BE2C (cell line): ENCODE data around the gene NEK8.

Experiments used
- DNase-seq: peaks from one replicate; pipeline ENCODE4 v3.0.0-alpha.2; 2020
- H3K27me3 ChIP-seq: fragments of 250-450 bp; sonication (Bioruptor Pico); 2 replicates; pipeline ENCODE4 v1.5.1; 2020; ENCODE audit warnings: mild to moderate bottlenecking
- H3K36me3 ChIP-seq: fragments of 250-450 bp; sonication (Bioruptor Pico); 2 replicates; pipeline ENCODE4 v1.5.1; 2020; ENCODE audit warnings: mild to moderate bottlenecking
- H3K4me1 ChIP-seq: fragments of 250-450 bp; sonication (Bioruptor Pico); 2 replicates; pipeline ENCODE4 v1.5.1; 2020
- H3K4me3 ChIP-seq: 2 replicates; pipeline ENCODE4 v1.5.1; 2011; ENCODE audit warnings: low read depth, low read length
- H3K9me3 ChIP-seq: fragments of 250-450 bp; sonication (Bioruptor Pico); 2 replicates; pipeline ENCODE4 v1.5.1; 2020
- CTCF ChIP-seq: IDR thresholded peaks from 2 replicates; pipeline ENCODE4 v1.5.1; 2012; ENCODE audit warnings: mild to moderate bottlenecking, low read depth, low read length

The NEK8 gene

GRCh38 chr17:28702026-28702751 lies 26.4 kb upstream of the NEK8 start:
- Histone ChIP-seq H3K27me3 (no peaks in the 10 kb centered on the region), H3K4me3 (no peak overlapping the region), H3K4me1 (no peaks in the 10 kb centered on the region), H3K9me3 (no peaks in the 10 kb centered on the region), H3K36me3 (peaks cover 32% of the 10 kb centered on the region)
- no peak for TF ChIP-seq CTCF
- DNase-seq: no peak

- DNase-seq: no peak
- no peaks in the 10 kb centered on the region for H3K9me3 ChIP-seq
- peaks cover 27% of the 10 kb centered on the region for H3K36me3 ChIP-seq
- H3K4me3 ChIP-seq: no peak overlapping the region
- no peaks in the 10 kb centered on the region for H3K27me3 ChIP-seq
- no peaks in the 10 kb centered on the region for H3K4me1 ChIP-seq
- TF ChIP-seq CTCF: no peak
Measured at GRCh38 chr17:28702752-28703150, 25.8 kb upstream of the NEK8 start.

GRCh38 chr17:28703552-28704218 lies 24.9 kb upstream of the NEK8 start:
- Histone ChIP-seq H3K4me3 (no peak overlapping the region), H3K27me3 (no peaks in the 10 kb centered on the region), H3K9me3 (no peaks in the 10 kb centered on the region), H3K36me3 (peaks cover 20% of the 10 kb centered on the region), H3K4me1 (no peaks in the 10 kb centered on the region)
- DNase-seq: no peak
- no peak for TF ChIP-seq CTCF

GRCh38 chr17:28704219-28704858 lies 24.2 kb upstream of the NEK8 start:
- DNase-seq: no peak
- Histone ChIP-seq H3K36me3 (peaks cover 17% of the 10 kb centered on the region), H3K27me3 (no peaks in the 10 kb centered on the region), H3K4me1 (no peaks in the 10 kb centered on the region), H3K4me3 (no peak overlapping the region), H3K9me3 (no peaks in the 10 kb centered on the region)
- TF ChIP-seq CTCF: no peak

GRCh38 chr17:28705074-28705659 lies 23.4 kb upstream of the NEK8 start:
- H3K4me1 ChIP-seq: no peaks in the 10 kb centered on the region
- no peaks in the 10 kb centered on the region for H3K9me3 ChIP-seq
- peaks cover 10% of the 10 kb centered on the region for H3K36me3 ChIP-seq
- no peak overlapping the region for H3K4me3 ChIP-seq
- H3K27me3 ChIP-seq: no peaks in the 10 kb centered on the region
- DNase-seq: no peak
- no peak for TF ChIP-seq CTCF
